Gastrocnemius medialis (tissue), 4 donors: ENCODE measurements around the gene MIER2. TPM values are rescaled to one million over a fixed set of nuclear protein-coding genes. Genes with fewer than 3 reads are reported as not detected.

Source experiments
- ATAC-seq, 2 donors: fragments of 150-250 bp; one replicate each; pipeline ENCODE4 v1.9.1; 2016
- DNase-seq, 2 donors: peaks; one replicate each; pipeline ENCODE4 v3.0.0-alpha.2; 2019
- H3K27ac ChIP-seq, 4 donors: fragments of 200-600 bp; sonication (generic); 1 replicate in 1 of 4; 2 replicates in 3 of 4; pipeline ENCODE4 v1.5.1; 2016 to 2018; ENCODE audit warnings: mild to moderate bottlenecking in 2 of 4, moderate library complexity in 1 of 4
- H3K27me3 ChIP-seq, 3 donors: fragments of 200-600 bp; sonication (generic) in 2 of 3; 1 replicate in 1 of 3; 2 replicates in 2 of 3; pipeline versions ENCODE4 v1.5.1 to v1.6.0; 2016 to 2019; ENCODE audit warnings: mild to moderate bottlenecking in 1 of 3, moderate library complexity in 1 of 3
- H3K36me3 ChIP-seq, 2 donors: fragments of 200-600 bp; sonication (generic) in 1 of 2; one replicate each; pipeline ENCODE4 v1.5.1; 2017 to 2018
- H3K4me1 ChIP-seq, 2 donors: fragments of 200-600 bp; sonication (generic) in 1 of 2; one replicate each; pipeline ENCODE4 v1.5.1; 2016 to 2017; ENCODE audit warnings: mild to moderate bottlenecking in 2 of 2
- H3K4me3 ChIP-seq, 4 donors: fragments of 200-600 bp; sonication (generic) in 3 of 4; 1 replicate in 1 of 4; 2 replicates in 3 of 4; pipeline ENCODE4 v1.5.1; 2016 to 2019; ENCODE audit warnings: mild to moderate bottlenecking in 2 of 4
- H3K9me3 ChIP-seq, 3 donors: fragments of 200-600 bp; sonication (generic) in 2 of 3; 1 replicate in 1 of 3; 2 replicates in 2 of 3; pipeline ENCODE4 v1.5.1; 2016 to 2019
- CTCF ChIP-seq, 5 experiments: fragments of 450-650 bp in 3 of 5; fragments of 200-600 bp in 2 of 5; sonication (generic) in 2 of 5; IDR thresholded peaks in 4 of 5; conservative IDR thresholded peaks in 1 of 5; 1 replicate in 4 of 5; 2 replicates in 1 of 5; pipeline ENCODE4 v1.5.1; 2016 to 2019; ENCODE audit warnings: antibody characterized with exemption in 5 of 5, mild to moderate bottlenecking in 3 of 5, moderate library complexity in 3 of 5
- POLR2A ChIP-seq, 2 donors: fragments of 450-650 bp; IDR thresholded peaks; one replicate each; pipeline ENCODE4 v1.6.1; 2017; ENCODE audit warnings: antibody characterized with exemption in 2 of 2, mild to moderate bottlenecking in 2 of 2, moderate library complexity in 2 of 2
- in situ Hi-C, 4 donors: fragments of 200-750 bp; cut with MboI; loops; one replicate each; pipeline versions ENCODE4 v1.15.0 to v1.8.0; 2017; ENCODE audit warnings: low sequenced_read_pairs in 4 of 4
- intact Hi-C: fragments of 100-400 bp; cut with DNase I; formaldehyde crosslinking; loops from one replicate; pipeline ENCODE4 v1.15.1; 2023; ENCODE audit warnings: low total_unique reads
- total RNA-seq, 4 donors: library from RNA; depleted of rRNA; stranded (reverse); fragments of >200 nt; gene quantifications; one replicate each; pipeline versions ENCODE4 v1.1.0 to v1.2.3, GENCODE V29; 2016

Gene MIER2
- total RNA-seq, 4 donors from 2014 or later: 10.6 to 21.0 (median 16.5) TPM

GRCh38 chr19:311813-312261 is 32.8 kb downstream of the MIER2 start:
- in situ Hi-C loops: no loop called here
- peak in 1 of 2 donors; percentile 18 for ATAC-seq
- H3K4me1 ChIP-seq: no peaks in the 10 kb centered on the region
- peak overlapping the region; percentile 42 to 58 (median 48) for H3K4me3 ChIP-seq
- H3K36me3 ChIP-seq: peaks cover 0 to 29% of the 10 kb centered on the region in 2 donors
- no peaks in the 10 kb centered on the region for H3K27me3 ChIP-seq
- no peak for DNase-seq
- no peaks in the 10 kb centered on the region for H3K9me3 ChIP-seq
- H3K27ac ChIP-seq: peak overlapping the region; percentile 52 to 79 (median 74)
- TF ChIP-seq POLR2A (IDR thresholded peaks at IDR 0.05) (peak in 1 of 2 donors; percentile 28), CTCF (IDR thresholded peaks at IDR 0.05 in 4 of 5, conservative IDR thresholded peaks at IDR 0.05 in 1 of 5) (no peak)
- intact Hi-C loops: no loop called here

GRCh38 chr19:310781-311496 is 33.7 kb downstream of the MIER2 start:
- TF ChIP-seq CTCF (IDR thresholded peaks at IDR 0.05 in 4 of 5, conservative IDR thresholded peaks at IDR 0.05 in 1 of 5): no peak
- TF ChIP-seq POLR2A (IDR thresholded peaks at IDR 0.05): no peak
- Histone ChIP-seq H3K4me3 (peak overlapping the region; percentile 42 to 58 (median 48)), H3K4me1 (no peaks in the 10 kb centered on the region), H3K9me3 (no peaks in the 10 kb centered on the region), H3K36me3 (peaks cover 0 to 38% of the 10 kb centered on the region in 2 donors), H3K27ac (peak overlapping the region; percentile 52 to 79 (median 74)), H3K27me3 (no peaks in the 10 kb centered on the region)
- intact Hi-C loops (no loop called here), in situ Hi-C loops (no loop called here)
- ATAC-seq: no peak
- no peak for DNase-seq

- Histone ChIP-seq H3K4me3 (peak overlapping the region; percentile 42 to 58 (median 48)), H3K4me1 (no peaks in the 10 kb centered on the region), H3K27me3 (no peaks in the 10 kb centered on the region), H3K27ac (peak overlapping the region; percentile 52 to 79 (median 74)), H3K36me3 (peaks cover 0 to 46% of the 10 kb centered on the region in 2 donors), H3K9me3 (no peaks in the 10 kb centered on the region)
- DNase-seq: no peak
- intact Hi-C loops: no loop called here
- in situ Hi-C loops: no loop called here
- ATAC-seq: no peak
- TF ChIP-seq POLR2A (IDR thresholded peaks at IDR 0.05) (no peak), CTCF (IDR thresholded peaks at IDR 0.05 in 4 of 5, conservative IDR thresholded peaks at IDR 0.05 in 1 of 5) (no peak)
Observed at GRCh38 chr19:310141-310651, 34.4 kb downstream of the MIER2 start.

GRCh38 chr19:309206-309565 is 35.4 kb downstream of the MIER2 start:
- in situ Hi-C loops (no loop called here), intact Hi-C loops (no loop called here)
- peaks cover 0 to 48% of the 10 kb centered on the region in 2 donors for H3K36me3 ChIP-seq

More at GRCh38 chr19:309206-309565, 35.4 kb downstream of the MIER2 start:
- peak overlapping the region; percentile 14 to 58 (median 41) for H3K4me3 ChIP-seq
- H3K27me3 ChIP-seq: no peaks in the 10 kb centered on the region
- no peaks in the 10 kb centered on the region for H3K4me1 ChIP-seq
- TF ChIP-seq CTCF (IDR thresholded peaks at IDR 0.05 in 4 of 5, conservative IDR thresholded peaks at IDR 0.05 in 1 of 5) (no peak), POLR2A (IDR thresholded peaks at IDR 0.05) (no peak)
- no peak for DNase-seq
- peak overlapping the region; percentile 49 to 79 (median 74) for H3K27ac ChIP-seq
- ATAC-seq: no peak
- no peaks in the 10 kb centered on the region for H3K9me3 ChIP-seq
